Ishikawa (cell line): ENCODE measurements around the gene ABLIM2.
A peak's percentile ranks its signal among the peaks of the same experiment; 100 is the strongest.

Experiments used
- CEBPB ChIP-seq: IDR thresholded peaks from 2 replicates; pipeline ENCODE4 v1.6.1; 2012
- CREB1 ChIP-seq: IDR thresholded peaks from 2 replicates; pipeline ENCODE4 v1.6.1; 2012; ENCODE audit warnings: low read depth
- EP300 ChIP-seq: IDR thresholded peaks from 2 replicates; pipeline ENCODE4 v1.6.1; 2012; ENCODE audit warnings: borderline replicate concordance
- FOXM1 ChIP-seq: IDR thresholded peaks from 2 replicates; pipeline ENCODE4 v1.6.1; 2012; ENCODE audit warnings: low read depth, borderline replicate concordance
- NFIC ChIP-seq: IDR thresholded peaks from 2 replicates; pipeline ENCODE4 v1.6.1; 2012
- RAD21 ChIP-seq: IDR thresholded peaks from 2 replicates; pipeline ENCODE4 v1.6.1; 2012; ENCODE audit warnings: low read depth
- TAF1 ChIP-seq: IDR thresholded peaks from 2 replicates; pipeline ENCODE4 v1.6.1; 2012; ENCODE audit warnings: low read depth, mild to moderate bottlenecking
- TCF12 ChIP-seq: IDR thresholded peaks from 2 replicates; pipeline ENCODE4 v1.6.1; 2012; ENCODE audit warnings: low read depth
- TEAD4 ChIP-seq: IDR thresholded peaks from 2 replicates; pipeline ENCODE4 v1.6.1; 2012
- YY1 ChIP-seq: IDR thresholded peaks from 2 replicates; pipeline ENCODE4 v1.6.1; 2012; ENCODE audit warnings: low read depth
- ZBTB7A ChIP-seq: IDR thresholded peaks from 2 replicates; pipeline ENCODE4 v1.6.1; 2012; ENCODE audit warnings: low read depth
- TF ChIP-seq, protein P1 (sequence below): IDR thresholded peaks from 2 replicates; pipeline ENCODE4 v1.6.1; 2012
- TF ChIP-seq, protein P2 (sequence below): IDR thresholded peaks from 2 replicates; pipeline ENCODE4 v1.6.1; 2012
- TF ChIP-seq, protein P3 (sequence below): IDR thresholded peaks from 2 replicates; pipeline ENCODE4 v1.6.1; 2012; ENCODE audit warnings: low read depth, mild to moderate bottlenecking

Gene ABLIM2

DNA sequence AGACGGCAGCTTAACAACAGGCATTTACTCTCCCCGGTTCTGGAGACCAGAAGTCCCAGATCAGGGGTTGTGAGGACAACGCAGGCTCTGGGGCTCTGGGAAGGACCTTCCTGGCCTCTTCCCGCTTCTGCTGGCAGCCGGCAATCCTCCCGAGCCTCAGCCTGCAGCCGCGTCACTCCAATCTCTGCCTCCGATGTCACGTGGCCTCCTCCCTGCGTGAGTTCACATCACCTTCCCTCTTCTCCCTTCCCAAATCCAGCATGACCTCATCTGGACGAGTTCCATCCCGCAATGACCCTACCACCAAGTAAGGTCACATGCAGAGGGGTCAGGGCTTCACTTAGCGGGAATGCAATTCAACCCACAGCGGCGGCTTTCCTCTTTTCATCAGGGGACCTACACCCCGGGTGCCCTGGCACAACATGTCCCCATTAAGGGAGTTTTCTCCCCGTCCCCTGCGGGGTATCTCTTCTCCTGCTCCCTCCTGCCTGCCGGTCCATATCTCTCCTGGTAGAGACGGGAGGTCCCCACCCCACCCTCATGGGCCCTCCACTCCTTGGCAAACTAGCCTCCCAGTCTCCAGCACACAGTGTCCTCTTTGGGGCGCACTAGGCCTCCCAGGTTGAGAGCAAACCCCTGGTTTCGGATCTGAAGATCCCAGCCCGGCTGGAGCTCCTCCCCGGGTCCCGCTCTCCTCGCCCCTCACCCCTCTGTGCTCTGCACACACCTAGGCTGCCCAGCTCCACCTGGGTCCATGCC, 25.5 kb downstream of the ABLIM2 start:
- TF ChIP-seq, protein P1, sequence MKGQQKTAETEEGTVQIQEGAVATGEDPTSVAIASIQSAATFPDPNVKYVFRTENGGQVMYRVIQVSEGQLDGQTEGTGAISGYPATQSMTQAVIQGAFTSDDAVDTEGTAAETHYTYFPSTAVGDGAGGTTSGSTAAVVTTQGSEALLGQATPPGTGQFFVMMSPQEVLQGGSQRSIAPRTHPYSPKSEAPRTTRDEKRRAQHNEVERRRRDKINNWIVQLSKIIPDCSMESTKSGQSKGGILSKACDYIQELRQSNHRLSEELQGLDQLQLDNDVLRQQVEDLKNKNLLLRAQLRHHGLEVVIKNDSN: peak; percentile 44; the same call in 1 of the 2 replicates
- TF ChIP-seq RAD21: no peak

DNA sequence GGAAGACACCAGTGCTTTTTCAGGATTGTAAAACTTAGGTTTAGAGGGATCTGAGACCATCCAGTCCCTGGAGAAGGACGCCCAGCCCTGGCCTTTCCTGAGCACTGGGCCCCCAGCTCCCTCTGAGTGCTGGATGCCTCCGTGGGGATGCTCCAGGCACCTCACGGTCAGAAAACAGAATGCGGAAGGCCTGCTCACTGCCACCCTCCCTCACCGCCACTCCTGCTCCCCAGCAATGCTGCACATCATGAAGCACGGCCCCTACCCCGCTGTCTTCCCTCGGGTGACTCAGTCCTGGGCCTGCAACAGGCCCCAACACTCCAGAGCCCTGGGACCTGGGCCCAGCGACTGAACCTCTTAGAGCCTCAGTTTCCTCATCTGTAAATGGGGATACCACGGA, 26.2 kb downstream of the ABLIM2 start:
- TF ChIP-seq CREB1 (no peak), NFIC (no peak), EP300 (no peak), CEBPB (no peak), YY1 (no peak), RAD21 (no peak), TEAD4 (no peak)
- TF ChIP-seq, protein P2, sequence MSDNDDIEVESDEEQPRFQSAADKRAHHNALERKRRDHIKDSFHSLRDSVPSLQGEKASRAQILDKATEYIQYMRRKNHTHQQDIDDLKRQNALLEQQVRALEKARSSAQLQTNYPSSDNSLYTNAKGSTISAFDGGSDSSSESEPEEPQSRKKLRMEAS: no peak

DNA sequence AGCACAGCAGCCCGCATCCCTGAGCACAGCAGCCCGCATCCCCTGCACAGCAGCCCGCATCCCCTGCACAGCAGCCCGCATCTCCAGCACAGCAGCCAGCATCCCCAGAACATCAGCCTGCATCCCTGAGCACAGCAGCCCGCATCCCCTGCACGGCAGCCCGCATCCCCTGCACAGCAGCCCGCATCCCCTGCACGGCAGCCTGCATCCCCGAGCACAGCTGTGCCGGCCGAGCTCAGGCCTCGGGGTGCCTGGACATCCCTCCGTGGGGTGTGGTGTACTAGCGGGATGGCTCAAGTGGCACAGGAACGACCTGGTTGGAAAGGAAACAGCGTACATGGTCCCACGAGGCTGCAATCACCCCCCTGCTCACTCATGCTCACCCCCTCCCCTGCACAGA, 26.8 kb downstream of the ABLIM2 start:
- no peak for TF ChIP-seq NFIC
- no peak for TF ChIP-seq RAD21
- no peak for TF ChIP-seq YY1
- TF ChIP-seq TAF1: no peak

DNA sequence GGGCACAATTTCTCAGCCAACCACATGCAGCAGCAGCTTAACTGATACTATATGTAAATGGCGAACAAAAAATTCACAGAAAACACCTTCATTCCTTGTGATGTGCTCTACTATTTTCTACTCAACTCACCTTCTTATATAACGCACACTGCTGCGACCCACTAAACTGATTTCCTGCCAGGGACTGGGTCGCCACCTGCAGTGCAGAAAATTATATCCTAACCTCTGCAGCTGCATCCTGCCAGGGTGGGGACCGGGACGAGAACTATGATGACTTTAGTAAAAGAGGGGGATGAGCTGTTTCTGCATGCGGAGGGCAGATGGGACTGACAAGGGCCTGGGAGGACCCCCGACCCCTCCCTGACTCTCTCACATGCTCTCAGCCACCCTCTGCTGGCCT, 27.4 kb downstream of the ABLIM2 start:
- TF ChIP-seq FOXM1: no peak
- TF ChIP-seq TAF1: no peak
- no peak for TF ChIP-seq EP300
- TF ChIP-seq, protein P1: no peak
- TF ChIP-seq CEBPB: no peak
- TF ChIP-seq, protein P2: no peak

DNA sequence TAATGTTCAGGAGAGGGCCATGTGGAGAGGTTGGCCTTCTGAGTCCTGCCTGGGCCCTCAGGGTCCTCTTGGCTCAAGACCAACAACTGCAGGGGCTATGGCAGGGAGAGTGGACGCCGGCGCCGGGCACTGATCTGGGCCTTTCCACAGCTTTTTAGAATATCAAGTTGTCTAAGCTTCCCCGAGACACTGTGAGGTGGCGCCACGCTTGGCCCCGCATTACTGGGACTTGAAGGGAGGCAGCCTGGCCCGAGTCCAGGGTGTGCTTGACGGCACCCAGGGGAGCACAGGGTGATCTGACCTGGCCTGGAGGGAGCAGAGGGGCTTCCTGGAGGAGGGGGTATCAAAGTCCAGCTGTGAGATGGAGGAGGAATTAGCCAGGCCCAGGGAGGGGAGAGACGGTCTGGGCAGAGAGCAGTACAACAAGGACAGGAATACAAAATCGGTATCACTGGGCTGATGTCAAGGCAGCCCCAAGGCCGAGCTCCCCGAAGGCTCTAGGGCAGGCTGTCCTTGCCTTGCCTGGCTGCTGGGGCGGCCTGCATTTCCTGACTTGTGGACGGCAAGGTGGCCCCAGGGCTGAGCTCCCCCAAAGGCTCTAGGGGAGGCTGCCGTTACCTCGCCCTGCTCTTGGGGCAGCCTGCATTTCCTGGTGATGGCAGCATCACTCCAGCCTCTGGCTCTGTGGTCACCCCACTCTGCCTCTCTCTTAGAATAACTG, 28.1 kb downstream of the ABLIM2 start:
- TF ChIP-seq, protein P2: no peak
- TF ChIP-seq, protein P3, sequence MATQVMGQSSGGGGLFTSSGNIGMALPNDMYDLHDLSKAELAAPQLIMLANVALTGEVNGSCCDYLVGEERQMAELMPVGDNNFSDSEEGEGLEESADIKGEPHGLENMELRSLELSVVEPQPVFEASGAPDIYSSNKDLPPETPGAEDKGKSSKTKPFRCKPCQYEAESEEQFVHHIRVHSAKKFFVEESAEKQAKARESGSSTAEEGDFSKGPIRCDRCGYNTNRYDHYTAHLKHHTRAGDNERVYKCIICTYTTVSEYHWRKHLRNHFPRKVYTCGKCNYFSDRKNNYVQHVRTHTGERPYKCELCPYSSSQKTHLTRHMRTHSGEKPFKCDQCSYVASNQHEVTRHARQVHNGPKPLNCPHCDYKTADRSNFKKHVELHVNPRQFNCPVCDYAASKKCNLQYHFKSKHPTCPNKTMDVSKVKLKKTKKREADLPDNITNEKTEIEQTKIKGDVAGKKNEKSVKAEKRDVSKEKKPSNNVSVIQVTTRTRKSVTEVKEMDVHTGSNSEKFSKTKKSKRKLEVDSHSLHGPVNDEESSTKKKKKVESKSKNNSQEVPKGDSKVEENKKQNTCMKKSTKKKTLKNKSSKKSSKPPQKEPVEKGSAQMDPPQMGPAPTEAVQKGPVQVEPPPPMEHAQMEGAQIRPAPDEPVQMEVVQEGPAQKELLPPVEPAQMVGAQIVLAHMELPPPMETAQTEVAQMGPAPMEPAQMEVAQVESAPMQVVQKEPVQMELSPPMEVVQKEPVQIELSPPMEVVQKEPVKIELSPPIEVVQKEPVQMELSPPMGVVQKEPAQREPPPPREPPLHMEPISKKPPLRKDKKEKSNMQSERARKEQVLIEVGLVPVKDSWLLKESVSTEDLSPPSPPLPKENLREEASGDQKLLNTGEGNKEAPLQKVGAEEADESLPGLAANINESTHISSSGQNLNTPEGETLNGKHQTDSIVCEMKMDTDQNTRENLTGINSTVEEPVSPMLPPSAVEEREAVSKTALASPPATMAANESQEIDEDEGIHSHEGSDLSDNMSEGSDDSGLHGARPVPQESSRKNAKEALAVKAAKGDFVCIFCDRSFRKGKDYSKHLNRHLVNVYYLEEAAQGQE: no peak

DNA sequence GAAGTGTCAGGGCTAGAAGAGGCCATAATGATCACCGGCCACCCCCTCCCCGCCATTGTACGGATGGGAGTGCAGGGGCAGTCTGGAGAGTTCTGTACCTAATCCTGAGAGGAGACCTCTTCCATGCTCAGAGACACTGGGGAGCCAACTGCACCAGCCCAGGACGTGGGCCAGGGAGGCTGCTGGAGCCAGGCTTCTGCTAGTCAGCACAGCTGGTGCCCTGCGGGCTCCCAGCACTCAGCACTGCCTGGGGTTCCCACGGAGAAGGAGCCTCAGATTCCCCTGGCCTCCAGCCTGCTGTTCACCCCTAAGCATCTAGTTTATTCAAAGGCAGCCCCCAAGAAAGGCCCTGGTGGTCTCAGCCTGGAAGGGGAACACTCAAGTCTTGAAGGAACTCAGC, 28.8 kb downstream of the ABLIM2 start:
- TF ChIP-seq FOXM1 (no peak), EP300 (no peak), RAD21 (no peak), ZBTB7A (no peak), NFIC (no peak)
- TF ChIP-seq, protein P1: no peak
- TF ChIP-seq, protein P2: no peak

DNA sequence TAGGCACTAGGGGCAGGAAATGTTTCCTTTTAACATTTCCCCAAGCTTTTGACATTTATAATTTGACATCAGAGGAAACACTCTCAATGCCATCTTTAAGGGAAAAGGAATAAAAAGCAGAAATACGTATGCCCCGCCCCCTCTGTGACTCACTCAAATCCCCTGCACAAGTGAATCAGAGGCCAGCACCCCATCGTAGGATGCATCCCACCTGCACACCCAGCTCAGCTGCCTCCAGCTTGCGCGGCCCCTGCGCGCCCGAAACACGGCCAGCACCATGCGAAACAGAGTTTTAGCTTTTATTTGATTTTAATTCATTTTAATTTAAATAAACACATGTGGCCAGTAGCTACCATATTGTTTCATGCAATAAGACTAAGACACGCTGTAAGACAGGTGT, 29.5 kb downstream of the ABLIM2 start:
- no peak for TF ChIP-seq YY1
- TF ChIP-seq CEBPB: no peak
- no peak for TF ChIP-seq TCF12
